Measurements from ENCODE around the gene KLK13.

- TF ChIP-seq POLR2AphosphoS5 (IDR thresholded peaks at IDR 0.05): no peak
- no peak for TF ChIP-seq CTCF (IDR thresholded peaks at IDR 0.05)
- no peak for TF ChIP-seq POLR2A (IDR thresholded peaks at IDR 0.05)
These were observed 33.5 kb downstream of the KLK13 start for GRCh38 chr19:51031220-51031879.

Measured in suprapubic skin (tissue), 4 donors.